Measurements from ENCODE around the gene TMEM163. TPM values are rescaled to one million over a fixed set of nuclear protein-coding genes. Genes with fewer than 3 reads are reported as not detected.

The TMEM163 gene
- total RNA-seq, 1 experiment from 2014 or later, result not detected

DNA sequence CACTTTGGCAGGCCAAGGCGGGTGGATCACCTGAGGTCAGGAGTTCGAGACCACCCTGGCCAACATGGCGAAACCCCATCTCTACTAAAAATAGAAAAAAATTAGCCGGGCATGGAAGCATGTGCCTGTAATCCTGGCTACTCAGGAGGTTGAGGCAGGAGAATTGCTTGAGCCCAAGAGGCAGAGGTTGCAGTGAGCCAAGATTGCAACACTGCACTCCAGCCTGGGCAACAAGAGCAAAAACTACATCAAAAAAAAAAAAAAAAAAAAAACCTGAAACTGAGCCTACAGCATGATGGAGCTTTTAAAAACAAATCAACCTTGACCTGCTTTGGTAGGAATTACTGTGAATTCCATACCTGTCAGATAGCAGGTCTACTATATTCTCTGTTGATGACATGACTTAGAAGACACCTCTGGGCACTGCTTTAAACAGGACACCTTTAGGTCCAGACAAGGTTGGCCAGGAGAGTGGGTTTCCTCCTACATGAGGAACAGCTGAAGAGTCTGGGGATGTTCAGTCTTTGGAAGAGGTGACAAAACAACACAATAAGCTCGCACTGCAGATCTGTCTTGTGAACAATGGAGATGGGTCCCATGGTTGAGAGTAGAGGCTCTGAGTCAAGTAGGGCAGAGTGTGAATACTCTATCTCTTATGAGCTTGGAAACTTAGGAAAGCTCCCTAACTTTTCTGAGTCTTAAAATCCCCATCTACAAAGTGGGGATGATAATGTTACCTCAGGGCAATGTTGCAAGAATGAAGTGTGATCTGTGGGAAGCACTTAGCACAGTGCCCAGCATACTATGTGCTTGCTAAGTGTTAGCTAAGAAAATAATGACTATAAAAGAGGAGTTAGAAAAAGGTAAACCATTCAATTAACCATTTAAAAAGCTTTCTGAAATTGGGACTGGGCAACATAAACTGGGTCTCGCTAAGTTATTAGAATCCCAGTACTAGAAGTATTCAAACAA lies 25.2 kb downstream of the TMEM163 start:
- DNase-seq (ENCODE audit: low spot score), result no peak

DNA sequence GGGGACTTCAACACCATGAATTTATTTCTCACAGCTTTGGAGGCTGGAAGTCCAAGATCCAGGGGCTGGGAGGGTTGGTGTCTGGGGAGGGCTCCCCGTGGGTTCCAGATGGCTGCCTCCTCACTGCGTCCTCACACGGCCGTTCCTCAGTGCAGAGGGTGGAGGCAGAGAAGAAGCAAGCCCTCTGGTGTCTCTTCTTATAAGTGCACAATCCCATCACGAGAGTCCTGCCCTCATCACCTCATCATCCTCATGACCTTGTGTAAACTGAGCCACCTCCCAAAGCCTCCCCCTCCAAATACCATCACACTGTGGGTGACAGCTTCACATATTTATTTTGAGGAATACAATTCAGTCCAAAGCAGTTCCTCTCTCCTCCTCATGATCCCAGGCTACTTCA lies 26.3 kb downstream of the TMEM163 start:
- no peak for DNase-seq (ENCODE audit: low spot score)

DNA sequence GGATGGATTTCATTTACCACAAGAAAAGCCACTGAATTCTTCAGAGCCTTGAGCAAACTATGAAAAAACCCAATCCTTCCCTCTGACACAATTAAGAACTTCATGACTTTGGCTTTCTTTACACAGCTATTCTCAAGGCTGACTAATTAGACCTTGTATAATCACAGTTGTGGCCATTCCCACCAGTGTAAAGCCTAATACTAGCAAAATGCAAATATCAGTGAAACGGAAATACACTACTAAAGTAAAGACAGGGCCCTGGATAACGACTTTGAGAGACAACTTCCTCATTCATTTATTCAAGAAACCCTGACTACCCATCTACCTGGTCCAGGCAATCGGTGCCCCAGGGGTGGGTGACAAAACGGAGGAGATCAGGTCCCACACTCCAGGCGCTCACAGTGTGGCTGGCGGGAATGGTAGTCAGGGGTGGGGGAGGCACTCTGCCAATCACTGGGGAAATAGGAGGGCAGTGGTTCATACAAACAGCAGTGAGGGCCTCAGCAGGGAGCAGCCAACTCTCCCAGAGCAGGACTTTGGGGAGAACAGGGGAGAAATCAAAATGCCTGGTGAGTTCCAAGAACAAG lies 28.1 kb downstream of the TMEM163 start:
- DNase-seq (ENCODE audit: low spot score), result no peak

DNA sequence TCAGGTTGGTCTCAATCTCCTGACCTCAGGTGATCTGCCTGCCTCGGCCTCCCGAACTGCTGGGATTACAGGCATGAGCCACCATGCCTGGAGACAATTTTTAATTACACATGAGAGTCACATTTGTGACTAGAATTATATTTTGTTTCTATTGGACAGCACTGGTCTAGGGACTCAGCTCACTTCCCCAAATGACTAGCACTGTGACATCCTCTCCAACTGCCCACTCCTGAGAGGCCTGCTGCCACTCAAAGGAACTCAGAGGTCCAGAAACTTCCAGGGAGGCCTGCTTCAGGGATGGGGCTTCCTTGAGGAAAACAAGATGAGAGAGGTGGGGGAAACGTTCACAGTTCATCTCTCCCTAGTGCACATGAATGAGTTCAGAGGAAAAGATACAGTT lies 29.5 kb downstream of the TMEM163 start:
- DNase-seq (ENCODE audit: low spot score), result no peak

DNA sequence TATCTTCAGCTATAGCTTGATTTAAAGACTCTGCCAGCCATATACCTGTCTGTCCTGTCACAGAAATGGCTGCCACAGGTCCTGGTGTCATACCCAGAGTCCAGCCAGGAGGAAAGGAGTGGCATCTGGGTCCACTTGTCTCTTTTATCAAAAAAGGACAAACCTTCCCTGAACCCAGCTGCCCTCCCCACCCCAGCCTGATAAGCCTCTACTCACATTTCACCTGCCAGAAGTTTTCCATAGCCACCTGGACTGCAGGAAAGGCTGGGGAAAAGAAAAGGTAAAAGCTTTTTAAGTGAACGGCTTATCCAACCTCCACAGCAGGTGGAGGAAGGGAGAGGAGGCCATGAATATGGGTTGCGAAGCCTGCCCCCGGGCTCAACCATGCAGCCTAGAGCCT lies 32.8 kb downstream of the TMEM163 start:
- DNase-seq (ENCODE audit: low spot score), result no peak

DNA sequence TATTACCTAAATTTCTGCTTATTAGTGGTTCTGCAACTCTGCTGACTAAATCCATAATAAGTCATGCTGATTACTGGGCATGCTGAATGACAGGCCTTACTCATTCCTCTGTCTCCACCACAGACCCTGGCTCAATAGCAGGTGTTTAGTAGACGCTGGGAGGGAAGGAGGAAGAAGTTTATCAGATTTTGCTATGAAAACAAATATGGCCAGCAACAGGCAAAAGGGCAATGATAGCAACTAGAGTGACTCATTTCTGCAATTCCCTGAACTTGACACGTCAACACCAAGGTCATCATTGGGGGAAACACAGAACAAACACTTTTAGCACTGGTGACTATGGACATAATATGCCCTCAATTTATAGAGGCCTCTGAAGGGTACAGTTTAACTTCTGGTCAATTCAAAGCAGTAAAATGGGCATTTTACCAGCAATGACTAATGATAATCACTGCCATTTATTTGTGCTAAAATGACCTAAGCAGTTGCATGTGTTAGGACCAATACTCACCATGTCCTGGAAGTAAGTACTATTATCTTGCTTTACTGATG lies 35.2 kb downstream of the TMEM163 start:
- peak; percentile 55 for DNase-seq (ENCODE audit: low spot score)

DNA sequence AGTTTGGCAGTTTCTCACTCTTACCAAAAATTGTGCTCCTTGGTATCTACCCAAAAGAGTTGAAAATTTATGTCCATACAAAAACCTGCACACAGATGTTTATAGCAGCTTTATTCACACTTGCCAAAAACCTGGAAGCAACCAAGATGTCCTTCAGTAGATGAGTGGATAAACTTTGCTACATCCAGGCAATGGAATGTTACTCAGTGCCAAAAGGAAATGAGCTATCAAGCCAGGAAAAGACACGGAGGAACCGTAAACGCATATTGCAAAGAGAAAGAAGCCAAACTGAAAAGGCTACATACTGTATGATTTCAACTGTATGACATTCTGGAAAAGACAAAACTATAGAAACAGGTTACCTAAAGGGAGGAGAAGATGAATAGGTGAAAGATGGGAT lies 36.1 kb downstream of the TMEM163 start:
- no peak for DNase-seq (ENCODE audit: low spot score)

DNA sequence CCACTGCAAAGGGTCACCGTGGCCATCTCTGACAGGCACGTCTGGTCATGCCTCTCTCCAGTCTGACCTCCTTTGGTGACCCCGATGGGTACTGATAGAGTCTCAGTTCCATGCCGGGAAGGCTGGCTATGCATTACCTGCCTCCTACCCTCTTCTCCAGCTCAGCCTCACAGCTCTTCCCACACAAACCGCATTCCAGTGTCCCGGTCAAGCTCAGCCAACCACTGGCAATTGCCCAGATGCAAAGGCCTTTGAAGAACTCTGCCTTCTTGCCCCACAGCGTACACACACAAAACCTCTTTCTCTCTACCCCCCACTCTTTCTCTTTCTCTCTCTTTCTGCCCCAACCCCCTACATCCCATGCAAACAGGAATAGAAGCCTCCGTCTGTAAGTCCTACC lies 37.6 kb downstream of the TMEM163 start:
- no peak for DNase-seq (ENCODE audit: low spot score)

DNA sequence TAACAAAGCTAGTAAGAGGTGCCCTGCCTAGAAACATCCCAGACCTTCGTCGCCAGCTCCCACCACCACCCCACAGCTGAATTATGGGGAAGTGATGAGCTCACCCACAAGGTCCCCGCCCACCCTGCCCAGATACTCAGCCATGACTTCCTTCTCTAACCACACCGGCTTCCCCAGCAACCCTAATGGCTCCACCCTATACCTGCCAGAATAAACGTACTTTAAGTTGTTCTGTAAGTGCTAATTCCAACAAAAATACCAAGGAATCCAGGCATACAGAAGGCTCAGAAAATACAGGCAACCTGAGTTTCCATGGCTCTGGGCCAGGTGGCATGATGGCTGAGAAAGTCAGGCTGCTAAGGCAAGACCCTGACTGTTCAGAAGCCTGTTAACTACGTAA lies 39.1 kb downstream of the TMEM163 start:
- peak; percentile 22 for DNase-seq (ENCODE audit: low spot score)

DNA sequence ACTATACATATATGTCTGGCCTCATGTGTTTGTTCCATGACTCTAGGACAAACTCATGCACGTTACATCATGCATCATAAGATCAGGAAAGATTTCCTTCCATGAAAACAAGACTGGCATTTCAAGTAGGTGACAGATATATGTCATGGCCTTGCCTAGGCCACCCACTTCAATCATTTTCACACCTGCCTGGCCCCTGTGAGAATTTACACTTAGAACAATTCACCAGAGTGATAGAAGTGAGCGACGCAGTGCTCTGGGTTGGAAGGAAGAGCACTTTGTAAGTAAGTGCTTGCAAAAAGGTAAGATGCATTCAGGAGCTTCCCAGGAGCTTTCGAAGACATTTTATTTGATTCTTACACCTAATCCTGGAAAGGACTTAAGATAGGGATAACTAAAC lies 39.5 kb downstream of the TMEM163 start:
- no peak for DNase-seq (ENCODE audit: low spot score)

DNA sequence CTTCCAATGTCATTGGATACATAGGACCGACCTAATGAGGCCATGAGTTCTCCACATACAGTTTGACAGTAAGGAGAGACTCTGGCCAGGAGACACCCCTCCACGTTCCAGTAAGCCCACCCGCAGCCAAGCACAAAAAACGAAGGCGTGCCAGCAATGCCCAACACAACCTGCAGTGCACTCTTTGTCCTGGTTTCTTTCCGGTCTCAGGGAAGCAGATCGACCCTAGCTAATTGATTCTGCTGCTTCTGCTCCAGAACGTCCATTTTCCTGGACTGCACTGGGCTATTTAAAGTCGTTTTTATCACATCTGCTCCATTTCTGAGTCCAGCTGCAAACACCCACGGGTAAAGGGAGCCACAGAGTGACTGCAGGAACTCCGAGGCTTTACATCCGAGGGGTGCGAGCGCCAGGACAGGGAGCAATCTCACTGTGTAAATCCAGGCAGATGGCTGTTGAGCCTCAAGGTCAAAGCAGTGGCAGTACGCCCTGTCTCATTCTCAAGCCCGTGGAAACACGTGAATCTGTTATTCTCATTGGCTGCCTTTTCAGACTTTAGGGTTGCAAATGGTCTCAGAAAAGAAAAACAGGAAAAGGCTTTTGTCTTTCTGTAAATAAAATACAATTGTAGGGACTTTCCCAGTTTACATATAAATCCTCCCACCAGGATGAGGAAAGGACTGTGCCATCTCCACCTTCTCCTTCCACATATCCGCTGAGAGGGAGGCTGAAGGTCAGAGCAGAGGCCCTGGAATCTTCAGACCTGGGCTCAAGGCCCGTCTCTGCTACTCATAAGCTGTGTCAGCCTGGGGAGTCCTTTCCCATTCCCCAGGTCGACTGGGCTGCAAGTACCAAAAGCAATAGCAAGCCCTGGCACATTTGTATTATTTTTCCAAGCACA lies 40.7 kb downstream of the TMEM163 start:
- no peak for DNase-seq (ENCODE audit: low spot score)

DNA sequence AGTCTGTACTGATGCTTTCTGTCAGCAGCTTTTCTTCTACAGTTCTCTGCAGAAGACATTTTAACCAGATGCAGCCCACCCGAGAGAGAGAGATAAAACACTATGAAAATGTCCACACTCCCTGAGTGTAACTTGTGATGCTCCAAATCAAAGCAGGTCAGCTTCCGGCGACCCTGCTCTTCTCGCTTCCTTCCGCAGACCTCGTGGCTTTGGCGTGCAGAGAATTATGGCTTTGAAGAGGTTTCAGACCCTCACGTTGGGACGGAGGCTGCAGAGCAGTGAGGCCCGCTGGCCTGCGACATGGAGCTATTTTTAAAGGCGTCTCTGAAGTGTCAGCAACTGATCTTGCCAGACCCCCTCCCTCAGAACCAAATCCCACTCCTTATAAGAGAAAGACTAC lies 41.8 kb downstream of the TMEM163 start:
- no peak for DNase-seq (ENCODE audit: low spot score)

DNA sequence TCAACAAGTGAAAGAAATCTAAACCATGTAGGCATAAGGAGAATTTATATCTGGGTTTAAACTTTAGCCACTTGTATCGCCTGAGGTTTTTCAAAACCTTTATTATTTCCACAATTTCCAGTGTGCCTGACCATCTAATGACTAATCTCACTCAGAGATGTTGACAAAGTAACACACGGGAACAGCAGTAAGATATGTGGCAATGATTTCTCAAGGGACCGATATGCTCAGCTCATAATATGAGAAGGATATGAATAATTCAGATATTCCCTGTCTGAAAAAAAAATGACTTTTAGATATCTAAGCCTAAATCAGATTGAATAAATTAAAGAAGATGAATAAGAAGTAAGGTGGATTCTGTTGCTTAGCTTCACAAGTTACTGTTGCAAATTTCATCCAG lies 43.5 kb downstream of the TMEM163 start:
- no peak for DNase-seq (ENCODE audit: low spot score)

DNA sequence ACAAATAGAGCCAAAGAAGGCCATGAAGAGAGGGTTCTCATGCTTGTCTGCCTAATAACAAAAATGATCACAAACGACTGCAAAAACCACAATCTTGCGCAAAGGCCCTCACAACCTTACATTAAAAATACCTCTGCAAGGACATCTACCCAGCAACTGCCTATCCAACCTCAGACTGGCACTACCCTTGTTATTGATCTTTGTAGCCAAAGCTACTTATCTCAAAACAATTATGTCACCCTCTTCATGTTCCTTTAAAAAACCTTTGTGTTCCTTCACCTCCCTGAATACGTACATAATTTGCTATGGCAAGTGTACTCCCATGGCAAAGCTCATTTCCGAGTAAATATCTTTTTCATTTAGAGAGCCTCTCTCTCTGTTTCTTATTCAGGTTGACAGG lies 44.1 kb downstream of the TMEM163 start:
- no peak for DNase-seq (ENCODE audit: low spot score)

DNA sequence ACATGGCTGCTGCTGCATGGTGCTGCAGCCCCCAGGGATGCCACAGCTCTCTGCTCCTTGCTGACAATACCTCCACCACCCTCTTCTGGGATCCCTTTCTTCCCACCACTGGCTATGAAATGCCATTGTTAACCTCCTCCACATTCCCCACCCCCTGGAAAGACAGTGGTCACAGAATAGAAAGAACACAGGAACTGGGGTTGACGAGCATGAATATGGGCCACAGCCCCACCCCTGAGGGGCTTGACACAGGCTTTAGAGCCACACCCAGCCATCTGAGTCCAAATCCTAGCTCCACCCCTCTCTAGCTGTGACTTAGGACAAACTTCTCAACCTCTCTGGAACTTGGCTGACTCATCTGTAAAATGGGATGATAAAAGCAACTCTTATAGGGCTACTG lies 47.3 kb downstream of the TMEM163 start:
- DNase-seq (ENCODE audit: low spot score), result no peak

DNA sequence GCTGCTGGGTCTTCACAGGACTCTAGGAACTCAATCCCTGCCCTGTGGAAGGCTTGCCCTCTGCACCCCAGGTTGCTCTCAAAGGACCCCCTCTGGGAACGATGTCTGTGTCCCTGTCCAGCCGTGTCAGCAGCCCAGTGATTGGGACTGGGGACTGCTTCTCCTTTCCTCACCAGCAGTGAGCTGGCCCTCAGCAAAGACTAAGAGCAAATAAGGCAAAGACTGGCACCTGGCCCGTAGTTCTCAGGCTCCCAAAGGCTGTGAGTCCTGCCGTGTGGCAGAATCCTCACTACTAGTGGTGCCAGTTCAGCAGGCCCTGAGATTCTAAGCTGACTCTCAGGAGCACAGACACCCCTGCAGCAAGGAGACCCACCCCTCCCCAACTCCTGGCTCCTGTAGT lies 47.8 kb downstream of the TMEM163 start:
- DNase-seq (ENCODE audit: low spot score), result no peak

DNA sequence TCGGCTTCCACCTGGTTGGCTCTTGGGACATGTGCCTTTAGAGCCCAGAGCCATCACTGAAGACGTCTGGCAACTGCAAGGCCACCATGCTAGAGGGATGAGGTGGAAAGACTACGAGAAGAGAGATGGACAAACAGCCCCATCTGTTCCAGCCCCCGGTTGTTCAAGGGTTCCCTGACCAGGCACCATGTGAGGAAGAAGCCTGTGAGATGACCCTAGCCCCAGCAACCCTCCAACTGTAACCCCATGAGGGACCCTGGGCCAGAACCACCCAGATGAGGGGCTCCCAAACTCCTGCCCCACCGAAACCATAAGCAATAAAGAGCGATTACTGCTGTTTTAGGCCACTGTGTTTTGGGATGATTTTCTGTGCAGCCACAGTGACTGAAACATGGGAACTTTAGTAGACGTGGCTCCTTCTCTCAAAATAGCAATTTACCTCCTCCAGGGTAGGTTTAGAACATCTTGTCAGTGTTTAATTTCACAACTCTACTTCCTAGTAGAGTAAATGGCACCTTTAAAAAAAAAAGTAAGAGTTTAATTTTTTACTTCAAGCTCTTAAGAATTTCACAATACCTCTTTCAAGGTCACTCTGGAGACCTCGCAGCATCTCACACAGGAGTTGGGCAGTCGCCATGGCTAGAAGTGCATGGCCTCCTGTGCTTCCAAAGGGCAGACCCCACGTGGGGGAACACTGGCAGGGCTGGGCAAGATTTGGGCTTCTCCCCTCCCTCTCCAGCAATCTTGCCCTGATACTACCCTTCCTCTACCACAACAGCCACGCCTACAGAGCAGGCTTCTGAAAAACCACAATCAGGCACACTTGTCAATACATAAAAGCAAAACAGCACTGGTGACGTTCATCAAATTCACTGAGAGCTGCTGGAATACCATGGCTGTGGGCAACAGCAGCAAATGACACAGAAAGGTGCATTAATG lies 48.8 kb downstream of the TMEM163 start:
- no peak for DNase-seq (ENCODE audit: low spot score)

DNA sequence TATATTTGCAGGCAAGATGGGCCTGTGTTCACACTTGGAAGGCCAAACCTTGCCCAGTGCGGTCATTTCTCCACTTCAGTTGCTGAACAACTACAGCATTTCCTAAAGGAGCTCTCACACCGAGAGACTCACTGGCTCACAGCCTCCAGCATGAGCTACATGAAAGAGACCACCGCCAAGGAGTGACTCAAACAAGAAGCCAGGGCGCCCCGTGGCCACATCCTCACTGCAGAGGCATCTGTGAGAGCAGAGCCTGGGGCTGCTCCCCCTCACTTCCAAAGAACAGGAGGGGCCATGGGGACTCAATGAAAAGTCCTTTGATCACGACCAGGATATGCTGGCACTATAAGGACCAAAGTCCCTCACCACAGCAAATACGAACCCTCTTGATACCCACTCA lies 50.0 kb downstream of the TMEM163 start:
- no peak for DNase-seq (ENCODE audit: low spot score)

DNA sequence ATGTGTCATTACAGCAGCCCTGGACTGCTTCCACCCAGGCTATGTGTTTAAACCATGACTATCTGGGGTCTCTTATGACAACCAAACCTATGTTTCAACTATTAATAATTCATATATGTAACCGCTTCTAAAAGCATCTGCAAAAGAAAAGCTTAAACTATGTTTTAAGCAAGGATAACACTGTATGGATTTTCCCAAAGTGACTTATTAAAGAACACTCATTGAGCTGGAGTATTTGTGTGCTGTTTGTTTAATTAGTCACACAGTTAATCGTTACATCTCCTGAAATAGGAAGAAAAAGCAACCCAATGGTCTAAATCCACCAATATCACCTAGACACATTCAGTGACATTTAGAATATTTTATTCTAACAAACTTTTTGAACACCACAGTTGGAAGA lies 51.3 kb downstream of the TMEM163 start:
- DNase-seq (ENCODE audit: low spot score), result no peak

DNA sequence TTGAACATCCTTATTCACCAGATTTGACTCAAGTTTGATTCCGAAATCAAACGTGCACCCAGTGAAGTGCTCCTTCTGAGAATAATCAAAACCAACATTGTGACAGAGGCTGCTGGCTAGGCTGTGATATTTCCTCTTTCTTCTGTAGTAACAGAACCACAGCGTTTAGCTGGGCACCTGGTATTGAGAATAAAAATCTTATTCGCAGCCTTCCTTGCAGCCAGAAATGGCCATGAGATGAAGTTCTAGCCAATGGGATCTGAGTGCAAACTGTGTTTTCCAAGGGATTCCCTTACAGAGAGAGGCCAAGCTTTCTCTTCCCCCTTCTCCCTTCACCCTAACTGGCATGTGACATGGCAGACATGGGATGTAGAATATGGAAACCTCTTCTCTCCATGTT lies 51.7 kb downstream of the TMEM163 start:
- no peak for DNase-seq (ENCODE audit: low spot score)

Data from HT-29 (cell line).